ENCODE data around the gene SYNGR2. TPM values are rescaled to one million over a fixed set of nuclear protein-coding genes. Genes with fewer than 3 reads are reported as not detected.

Gene SYNGR2
- total and polyA plus RNA-seq, 8 donors: 28.6 to 219 (median 56.6) TPM

- Histone ChIP-seq H3K4me1 (peaks cover 31 to 81% (median 55%) of the 10 kb centered on the region in 4 donors), H3K9me3 (no peaks in the 10 kb centered on the region), H3K4me3 (no peak overlapping the region), H3K27me3 (no peaks in the 10 kb centered on the region), H3K27ac (peak overlapping the region in 2 of 5 donors; percentile 81 to 87), H3K36me3 (no peaks in the 10 kb centered on the region)
- intact Hi-C loops (cut with DNase I; ENCODE audit: low total_unique reads): no loop called here
- WGBS, 5 donors: 56 to 62% (median 61%) methylated on average over 14 of the region's 14 CpGs
- TF ChIP-seq CTCF (IDR thresholded peaks at IDR 0.05) (no peak), EP300 (IDR thresholded peaks at IDR 0.05) (no peak), POLR2A (IDR thresholded peaks at IDR 0.05) (no peak), POLR2AphosphoS5 (IDR thresholded peaks at IDR 0.05) (no peak)
- no peak for DNase-seq
These were observed 19.9 kb upstream of the SYNGR2 start for GRCh38 chr17:78148286-78149016.

- Histone ChIP-seq H3K4me3 (no peak overlapping the region), H3K4me1 (peaks cover 6 to 50% (median 25%) of the 10 kb centered on the region in 4 donors), H3K36me3 (no peaks in the 10 kb centered on the region), H3K9me3 (no peaks in the 10 kb centered on the region), H3K27ac (peak overlapping the region in 4 of 5 donors; percentile 12 to 79 (median 54)), H3K27me3 (no peaks in the 10 kb centered on the region)
- intact Hi-C loops (cut with DNase I; ENCODE audit: low total_unique reads): no loop called here
- TF ChIP-seq CTCF (IDR thresholded peaks at IDR 0.05) (no peak), POLR2AphosphoS5 (IDR thresholded peaks at IDR 0.05) (peak in 1 of 3 donors; percentile 41), POLR2A (IDR thresholded peaks at IDR 0.05) (no peak)
- WGBS, 5 donors: 28 to 49% (median 32%) methylated on average over 7 of the region's 7 CpGs
- DNase-seq: peak in 1 of 2 donors; percentile 58
These were observed 16.8 kb upstream of the SYNGR2 start for GRCh38 chr17:78151514-78152008.

- WGBS, 5 donors: 80 to 90% (median 84%) methylated on average over 11 of the region's 11 CpGs
- DNase-seq: peak in 1 of 2 donors; percentile 60
- intact Hi-C loops (cut with DNase I; ENCODE audit: low total_unique reads): no loop called here
- TF ChIP-seq EP300 (IDR thresholded peaks at IDR 0.05) (no peak), POLR2A (IDR thresholded peaks at IDR 0.05) (no peak)
- Histone ChIP-seq H3K4me1 (peaks cover 0 to 21% (median 9%) of the 10 kb centered on the region in 4 donors), H3K4me3 (no peak overlapping the region), H3K27ac (no peak overlapping the region), H3K9me3 (no peaks in the 10 kb centered on the region), H3K27me3 (no peaks in the 10 kb centered on the region), H3K36me3 (no peaks in the 10 kb centered on the region)
These were observed 13.2 kb upstream of the SYNGR2 start for GRCh38 chr17:78154903-78155811.

- H3K27ac ChIP-seq: no peak overlapping the region
- H3K27me3 ChIP-seq: no peaks in the 10 kb centered on the region
- TF ChIP-seq EP300 (IDR thresholded peaks at IDR 0.05): no peak
- TF ChIP-seq POLR2AphosphoS5 (IDR thresholded peaks at IDR 0.05): no peak
- TF ChIP-seq POLR2A (IDR thresholded peaks at IDR 0.05): no peak
- TF ChIP-seq CTCF (IDR thresholded peaks at IDR 0.05): no peak
- intact Hi-C loops (cut with DNase I; ENCODE audit: low total_unique reads): no loop called here
- no peak overlapping the region for H3K4me3 ChIP-seq
- 70 to 74% (median 72%) methylated on average over 10 of the region's 10 CpGs for WGBS, 5 donors
- no peak for DNase-seq
- H3K9me3 ChIP-seq: no peaks in the 10 kb centered on the region
- H3K4me1 ChIP-seq: peaks cover 0 to 9% (median 8%) of the 10 kb centered on the region in 4 donors
- no peaks in the 10 kb centered on the region for H3K36me3 ChIP-seq
These were observed 8.7 kb upstream of the SYNGR2 start for GRCh38 chr17:78159575-78160158.

Measured in stomach (tissue), 9 donors.